BJ (cell line): ENCODE measurements around the gene IDH3G. TPM values are rescaled to one million over a fixed set of nuclear protein-coding genes. Genes with fewer than 3 reads are reported as not detected.

ENCODE experiments used
- CTCF ChIA-PET: fragments of 350-600 bp; formaldehyde crosslinking; extraction: SDS; loops from one replicate; lab custom pipeline; 2021; ENCODE audit warnings: antibody characterized with exemption, inconsistent platforms; lab: Yijun Ruan, JAX
- POLR2A ChIA-PET: fragments of 300-600 bp; sonication (Branson Sonifier 250); formaldehyde crosslinking; extraction: SDS; loops from one replicate; lab custom pipeline; 2021; ENCODE audit warnings: antibody characterized with exemption; lab: Charles Lee
- DNase-seq: peaks from one replicate; pipeline ENCODE4 v3.0.0-alpha.2; 2011; ENCODE audit warnings: low read depth
- H3K27me3 ChIP-seq: 2 replicates; pipeline ENCODE4 v1.6.0; 2011; ENCODE audit warnings: low read length; ENCODE audit not compliant: control insufficient read depth, insufficient read depth
- H3K36me3 ChIP-seq: 2 replicates; pipeline ENCODE4 v1.5.1; 2011; ENCODE audit warnings: low read length; ENCODE audit not compliant: control insufficient read depth, insufficient read depth
- H3K4me3 ChIP-seq: 2 replicates; pipeline ENCODE4 v1.5.1; 2011; ENCODE audit warnings: low read depth, mild to moderate bottlenecking, control low read depth, low read length
- polyA plus RNA-seq: library from polyadenylated mRNA; depleted of rRNA; stranded (reverse); fragments of >200 nt; gene quantifications from 2 replicates; pipeline ENCODE4 v1.2.3, GENCODE V29; 2011
- TF ChIP-seq, protein P1 (sequence below): IDR thresholded peaks from 2 replicates; pipeline ENCODE4 v1.5.1; 2011; ENCODE audit warnings: low read depth, mild to moderate bottlenecking, control low read depth, inconsistent platforms, low read length, moderate library complexity; ENCODE audit not compliant: insufficient read depth

Gene IDH3G
- polyA plus RNA-seq, 1 experiment: 99.2 TPM

- ChIA-PET CTCF (no interaction called here), POLR2A (no interaction called here)
- Histone ChIP-seq H3K36me3 (peaks cover 2% of the 10 kb centered on the region), H3K4me3 (no peak overlapping the region), H3K27me3 (no peaks in the 10 kb centered on the region)
- TF ChIP-seq, protein P1, sequence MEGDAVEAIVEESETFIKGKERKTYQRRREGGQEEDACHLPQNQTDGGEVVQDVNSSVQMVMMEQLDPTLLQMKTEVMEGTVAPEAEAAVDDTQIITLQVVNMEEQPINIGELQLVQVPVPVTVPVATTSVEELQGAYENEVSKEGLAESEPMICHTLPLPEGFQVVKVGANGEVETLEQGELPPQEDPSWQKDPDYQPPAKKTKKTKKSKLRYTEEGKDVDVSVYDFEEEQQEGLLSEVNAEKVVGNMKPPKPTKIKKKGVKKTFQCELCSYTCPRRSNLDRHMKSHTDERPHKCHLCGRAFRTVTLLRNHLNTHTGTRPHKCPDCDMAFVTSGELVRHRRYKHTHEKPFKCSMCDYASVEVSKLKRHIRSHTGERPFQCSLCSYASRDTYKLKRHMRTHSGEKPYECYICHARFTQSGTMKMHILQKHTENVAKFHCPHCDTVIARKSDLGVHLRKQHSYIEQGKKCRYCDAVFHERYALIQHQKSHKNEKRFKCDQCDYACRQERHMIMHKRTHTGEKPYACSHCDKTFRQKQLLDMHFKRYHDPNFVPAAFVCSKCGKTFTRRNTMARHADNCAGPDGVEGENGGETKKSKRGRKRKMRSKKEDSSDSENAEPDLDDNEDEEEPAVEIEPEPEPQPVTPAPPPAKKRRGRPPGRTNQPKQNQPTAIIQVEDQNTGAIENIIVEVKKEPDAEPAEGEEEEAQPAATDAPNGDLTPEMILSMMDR: no peak
- no peak for DNase-seq
These were observed 8.4 kb upstream of the IDH3G start for GRCh38 chrX:153802513-153803045.

DNA sequence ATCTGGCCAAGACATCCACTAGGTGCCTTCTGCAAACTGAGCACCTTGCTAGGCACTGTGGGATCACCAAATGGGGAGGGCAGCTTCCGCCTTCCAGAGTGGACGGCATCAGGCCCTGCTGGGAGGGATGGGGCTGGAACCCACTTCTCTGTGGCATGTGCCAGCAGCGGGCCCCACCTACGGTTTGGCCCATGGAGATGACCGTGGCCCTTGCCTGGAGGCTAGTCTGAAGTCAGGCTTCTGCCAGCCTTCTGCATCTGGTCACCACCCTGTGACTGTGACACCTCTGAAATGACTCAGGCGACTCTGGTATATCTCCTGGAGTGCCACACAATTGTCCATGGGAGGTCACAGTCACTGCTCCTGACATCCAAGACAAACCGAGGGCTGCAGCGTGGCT lies 7.5 kb upstream of the IDH3G start:
- no peaks in the 10 kb centered on the region for H3K27me3 ChIP-seq
- CTCF ChIA-PET: no interaction called here
- no peak overlapping the region for H3K4me3 ChIP-seq
- H3K36me3 ChIP-seq: peaks cover 6% of the 10 kb centered on the region
- DNase-seq: no peak
- POLR2A ChIA-PET: no interaction called here
- TF ChIP-seq, protein P1: no peak

DNA sequence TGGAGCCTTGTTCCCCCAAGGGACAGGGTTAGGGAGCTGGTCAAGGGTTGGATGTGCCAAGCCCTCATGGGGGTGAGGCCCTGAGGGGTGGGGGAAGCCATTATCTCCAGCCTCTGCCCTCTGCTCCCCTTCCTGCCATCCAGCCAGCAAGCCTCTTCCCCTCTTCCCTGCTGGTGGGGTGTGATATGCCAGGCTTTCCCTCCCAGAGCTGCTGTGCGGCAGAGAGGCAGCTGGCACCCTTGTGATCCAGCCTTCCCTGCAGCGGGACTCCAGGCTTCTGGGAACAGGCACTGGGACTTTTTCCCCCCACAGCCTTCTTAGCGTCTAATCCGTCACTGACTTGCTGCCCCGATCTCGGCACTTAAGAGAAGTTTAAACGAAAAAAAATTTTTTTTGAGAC lies 6.6 kb upstream of the IDH3G start:
- ChIA-PET CTCF (no interaction called here), POLR2A (no interaction called here)
- no peak overlapping the region for H3K4me3 ChIP-seq
- DNase-seq: no peak
- peaks cover 7% of the 10 kb centered on the region for H3K36me3 ChIP-seq
- TF ChIP-seq, protein P1: no peak
- no peaks in the 10 kb centered on the region for H3K27me3 ChIP-seq

DNA sequence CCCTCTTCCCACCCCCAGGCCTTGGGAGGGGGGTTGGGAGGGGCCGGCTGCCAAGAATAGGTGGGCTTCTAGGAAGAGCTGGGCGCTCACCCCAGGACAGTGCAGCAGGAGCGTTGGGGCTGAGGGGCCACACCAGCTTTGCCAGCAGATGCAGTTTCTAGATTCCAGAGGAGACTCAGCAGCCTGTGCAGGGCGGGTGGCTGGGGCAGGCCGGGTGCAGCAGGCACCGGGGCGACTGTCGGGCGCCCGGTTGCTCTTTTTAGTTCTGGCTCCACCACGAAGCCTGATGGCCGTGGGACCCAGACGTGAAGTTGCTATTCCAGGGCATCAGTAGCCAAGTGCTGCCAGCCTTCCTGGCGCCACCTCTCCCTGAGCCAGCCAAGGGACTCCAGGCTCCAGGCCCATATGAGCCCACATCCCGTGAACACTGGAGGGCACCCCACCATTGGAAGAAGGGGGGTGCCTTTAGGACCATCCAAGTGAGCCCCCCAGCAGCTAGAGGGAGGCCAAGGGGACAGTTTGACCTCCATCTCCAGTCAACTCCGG lies 6.1 kb upstream of the IDH3G start:
- TF ChIP-seq, protein P1: no peak
- ChIA-PET POLR2A (no interaction called here), CTCF (no interaction called here)
- no peaks in the 10 kb centered on the region for H3K27me3 ChIP-seq
- H3K4me3 ChIP-seq: no peak overlapping the region
- H3K36me3 ChIP-seq: peaks cover 7% of the 10 kb centered on the region
- DNase-seq: no peak

- TF ChIP-seq, protein P1: no peak
These were observed 5.2 kb upstream of the IDH3G start for GRCh38 chrX:153799326-153799725.

More at GRCh38 chrX:153799326-153799725, 5.2 kb upstream of the IDH3G start:
- DNase-seq: no peak
- peaks cover 7% of the 10 kb centered on the region for H3K36me3 ChIP-seq
- H3K4me3 ChIP-seq: no peak overlapping the region
- H3K27me3 ChIP-seq: no peaks in the 10 kb centered on the region
- ChIA-PET POLR2A (no interaction called here), CTCF (no interaction called here)
